Hair follicle dermal papilla cell (primary cell): ENCODE results near the gene SPRR2A. TPM values are rescaled to one million over a fixed set of nuclear protein-coding genes. Genes with fewer than 3 reads are reported as not detected.

Experiments
- small RNA-seq: library from RNA; depleted of rRNA; stranded (forward); fragments of <200 nt; gene quantifications from one replicate; pipeline ENCODE3, GENCODE V24; 2012
- total RNA-seq: library from RNA; depleted of rRNA; stranded (reverse); fragments of >200 nt; gene quantifications from 2 replicates; pipeline ENCODE4 v1.2.3, GENCODE V29; 2012

SPRR2A gene
- total RNA-seq = not detected in 2 replicates

DNA sequence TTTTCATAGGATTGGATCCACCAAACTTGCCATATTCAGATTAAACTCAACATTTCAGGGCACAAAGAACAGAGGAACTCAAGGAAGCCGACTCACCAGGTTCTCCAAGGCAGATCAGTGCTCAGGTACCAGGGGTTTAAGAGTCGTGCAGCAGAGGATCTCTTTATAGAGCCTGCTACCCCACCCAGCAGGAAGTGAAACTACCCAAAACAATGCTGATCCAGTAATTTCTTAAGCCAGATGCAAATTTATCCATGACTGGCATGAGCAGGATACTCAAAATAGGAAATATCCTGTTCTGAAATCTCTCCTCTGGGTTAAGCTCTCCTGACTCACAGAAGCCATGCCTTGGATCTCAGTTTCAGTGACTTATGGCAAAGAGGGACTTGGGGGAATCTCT is at the start of gene SPRR2A:
SPRR2A (minus strand) TSS at position 138 of the 400 bp plus-strand sequence. CDS start 777 bp downstream, outside the sequence.

DNA sequence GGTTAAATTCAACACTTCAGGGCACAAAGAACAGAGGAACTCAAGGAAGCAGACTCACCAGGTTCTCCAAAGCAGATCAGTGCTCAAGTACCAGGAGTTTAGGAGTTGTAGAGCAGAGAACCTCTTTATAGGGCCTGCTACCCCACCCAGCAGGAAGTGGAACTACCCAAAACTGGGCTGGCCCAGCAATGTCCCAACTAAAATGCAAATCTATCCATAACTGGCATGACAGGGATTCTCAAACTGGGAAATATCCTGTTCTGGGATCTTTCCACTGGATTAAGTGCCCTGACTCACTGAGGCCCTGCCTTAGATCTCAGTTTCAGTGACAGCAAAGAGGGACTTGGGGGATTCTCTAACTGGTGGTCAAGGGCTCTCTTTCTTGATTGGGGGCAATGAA is 37.1 kb upstream of the SPRR2A start, which contains the start of gene SPRR2E:
SPRR2E (minus strand) TSS at position 101 of the 400 bp plus-strand sequence. CDS start 775 bp downstream, outside the sequence.

DNA sequence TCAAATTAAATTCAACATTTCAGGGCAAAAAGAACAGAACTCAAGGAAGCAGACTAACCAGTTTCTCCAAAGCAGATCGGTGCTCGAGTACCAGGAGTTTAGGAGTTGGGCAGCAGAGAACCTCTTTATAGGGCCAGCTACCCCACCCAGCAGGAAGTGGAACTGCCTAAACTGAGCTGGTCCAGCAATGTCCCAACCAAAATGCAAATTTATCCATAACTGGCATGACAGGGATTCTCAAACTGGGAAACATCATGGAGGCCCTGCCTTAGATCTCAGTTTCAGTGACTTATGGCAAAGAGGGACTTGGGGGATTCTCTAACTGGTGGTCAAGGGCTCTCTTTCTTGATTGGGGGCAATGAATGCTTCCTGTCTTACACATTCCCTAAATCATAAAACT is 14.2 kb upstream of the SPRR2A start, which contains the start of gene SPRR2B:
SPRR2B (minus strand) TSS at position 101 of the 400 bp plus-strand sequence. CDS start 772 bp downstream, outside the sequence.

DNA sequence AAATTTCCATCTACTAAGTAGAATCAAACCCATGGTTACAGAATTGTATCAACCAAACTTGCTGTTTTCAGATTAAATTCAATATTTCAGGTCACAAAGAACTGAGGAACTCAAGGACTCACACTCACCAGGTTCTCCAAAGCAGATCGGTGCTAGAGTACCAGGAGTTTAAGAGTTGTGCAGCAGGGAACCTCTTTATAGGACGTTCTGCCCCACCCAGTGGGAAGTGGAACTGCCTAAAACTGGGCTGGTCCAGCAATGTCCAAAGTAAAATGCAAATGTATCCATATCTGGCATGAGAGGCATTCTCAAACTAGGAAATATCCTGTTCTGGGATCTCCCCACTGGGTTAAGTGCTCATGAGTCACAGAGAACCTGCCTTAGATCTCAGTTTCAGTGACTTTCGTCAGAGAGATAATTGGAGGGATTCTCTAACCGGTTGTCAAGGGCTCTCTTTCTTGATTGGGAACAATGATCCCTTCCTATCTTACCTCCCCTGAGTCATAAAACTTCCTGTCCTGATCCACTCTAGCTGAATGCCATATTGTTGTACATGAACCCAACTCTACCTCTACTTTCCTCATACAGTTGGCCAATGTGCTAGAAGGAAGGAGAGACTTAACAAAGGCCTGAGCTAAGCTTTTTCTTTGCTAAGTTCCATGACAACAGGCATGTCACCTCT is 16.2 kb downstream of the SPRR2A start, which contains the start of gene SPRR2D:
SPRR2D (minus strand) TSS at position 171 of the 682 bp plus-strand sequence. CDS start 774 bp downstream, outside the sequence.

DNA sequence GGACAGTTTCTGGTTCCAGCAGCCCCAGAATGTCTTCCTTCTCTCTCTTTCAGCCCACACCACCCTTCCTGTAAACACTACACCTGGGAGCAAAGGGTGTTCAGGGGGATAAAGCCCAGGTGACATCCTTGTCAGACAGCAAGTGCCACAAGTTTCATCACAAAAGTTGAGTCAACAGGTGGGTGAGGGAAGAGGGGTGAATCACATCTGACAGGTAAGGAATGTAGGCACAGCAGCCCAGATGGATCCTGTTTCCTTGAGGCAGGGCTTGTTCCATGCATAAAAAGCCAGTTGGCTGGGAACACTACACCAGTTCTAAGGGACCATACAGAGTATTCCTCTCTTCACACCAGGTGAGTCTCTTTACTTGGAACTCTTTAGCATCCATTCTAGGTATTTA is 26.4 kb downstream of the SPRR2A start, which contains the start of gene SPRR1B:
SPRR1B (plus strand) TSS at position 309 of the 400 bp plus-strand sequence. CDS start 1,143 bp downstream, outside the sequence.

Small RNAs within 50 kb of the gene (small RNA-seq; reads per million reads assigned to genes)
- gene AL356867.1 = not detected
- gene RF00322 = not detected

Other genes with a start within 250 kb of the SPRR2A start
- gene LCE1B, start 245.5 kb downstream of the SPRR2A start, total RNA-seq = not detected in 2 replicates
- gene LCE1A, start 230.0 kb downstream of the SPRR2A start, total RNA-seq = not detected in 2 replicates
- gene LCE6A, start 214.7 kb downstream of the SPRR2A start, total RNA-seq = not detected in 2 replicates
- not detected in 2 replicates for gene LCE7A, start 197.5 kb downstream of the SPRR2A start, total RNA-seq
- gene SMCP, start 179.2 kb downstream of the SPRR2A start, total RNA-seq = not detected in 2 replicates
- not detected in 2 replicates for gene IVL, start 149.0 kb downstream of the SPRR2A start, total RNA-seq
- not detected in 2 replicates for gene SPRR5, start 110.3 kb downstream of the SPRR2A start, total RNA-seq
- not detected in 2 replicates for gene SPRR4, start 86.9 kb downstream of the SPRR2A start, total RNA-seq
- not detected in 2 replicates for gene SPRR1A, start 73.4 kb downstream of the SPRR2A start, total RNA-seq
- not detected in 2 replicates for gene SPRR3, start 55.8 kb downstream of the SPRR2A start, total RNA-seq
- not detected in 2 replicates for gene SPRR1B, start 26.3 kb downstream of the SPRR2A start, total RNA-seq
- not detected in 2 replicates for gene SPRR2D, start 16.4 kb downstream of the SPRR2A start, total RNA-seq
- gene SPRR2B, start 14.1 kb upstream of the SPRR2A start, total RNA-seq = not detected in 2 replicates
- not detected in 2 replicates for gene SPRR2E, start 37.0 kb upstream of the SPRR2A start, total RNA-seq
- not detected in 2 replicates for gene SPRR2F, start 56.0 kb upstream of the SPRR2A start, total RNA-seq
- not detected in 2 replicates for gene SPRR2G, start 93.4 kb upstream of the SPRR2A start, total RNA-seq
- not detected in 2 replicates for gene LELP1, start 145.9 kb upstream of the SPRR2A start, total RNA-seq
- gene PRR9, start 160.1 kb upstream of the SPRR2A start, total RNA-seq = not detected in 2 replicates
- not detected in 2 replicates for gene LORICRIN, start 202.2 kb upstream of the SPRR2A start, total RNA-seq